22Rv1 (cell line): ENCODE results near the gene LCN10.

Experiments
- H3K27ac ChIP-seq: fragments of 450-650 bp; 2 replicates; pipeline ENCODE4 v1.5.1; 2017
- CTCF ChIP-seq: fragments of 450-650 bp; IDR thresholded peaks from 2 replicates; pipeline ENCODE4 v1.5.1; 2017; ENCODE audit warnings: mild to moderate bottlenecking
- ZFX ChIP-seq: fragments of 450-650 bp; IDR thresholded peaks from 2 replicates; pipeline ENCODE4 v1.6.1; 2017; ENCODE audit warnings: antibody characterized with exemption, borderline replicate concordance

The LCN10 gene

GRCh38 chr9:136692185-136693134, 50.3 kb downstream of the LCN10 start:
- no peak overlapping the region for H3K27ac ChIP-seq
- TF ChIP-seq ZFX (no peak), CTCF (no peak)

GRCh38 chr9:136691316-136692184, 51.2 kb downstream of the LCN10 start:
- no peak overlapping the region for H3K27ac ChIP-seq
- TF ChIP-seq CTCF (no peak), ZFX (no peak)

GRCh38 chr9:136690806-136691261, 51.9 kb downstream of the LCN10 start:
- no peak overlapping the region for H3K27ac ChIP-seq
- TF ChIP-seq CTCF, result no peak
- no peak for TF ChIP-seq ZFX

- H3K27ac ChIP-seq, result no peak overlapping the region
- TF ChIP-seq ZFX (no peak), CTCF (no peak)
Measured at GRCh38 chr9:136690104-136690805, 52.5 kb downstream of the LCN10 start.

- TF ChIP-seq ZFX (no peak), CTCF (no peak)
- H3K27ac ChIP-seq, result no peak overlapping the region
Measured at GRCh38 chr9:136689108-136689460, 53.7 kb downstream of the LCN10 start.

GRCh38 chr9:136688274-136689107, 54.2 kb downstream of the LCN10 start:
- no peak overlapping the region for H3K27ac ChIP-seq
- TF ChIP-seq CTCF (no peak), ZFX (no peak)
